Motor neuron (in vitro differentiated cells): ENCODE data around the gene TSPAN5. TPM values are rescaled to one million over a fixed set of nuclear protein-coding genes. Genes with fewer than 3 reads are reported as not detected.

Source experiments
- ATAC-seq, 8 experiments: fragments of 200-7000 bp; cut with Tn5 transposase; replicated peaks in 6 of 8; 2 replicates each; pipeline ENCODE4 v1.8.0; 2021; ENCODE audit warnings: mild to moderate bottlenecking in 8 of 8, moderate library complexity in 8 of 8
- H3K27ac ChIP-seq, 2 donors: fragments of 250-450 bp; sonication (Bioruptor Pico); 2 replicates each; pipeline ENCODE4 v1.9.0; 2021; ENCODE audit warnings: antibody characterized with exemption in 2 of 2, mild to moderate bottlenecking in 2 of 2, moderate library complexity in 1 of 2
- H3K4me1 ChIP-seq, 2 donors: fragments of 250-450 bp; sonication (Bioruptor Pico); replicated peaks in 1 of 2; 2 replicates each; pipeline ENCODE4 v1.6.1; 2021; ENCODE audit warnings: antibody characterized with exemption in 2 of 2, mild to moderate bottlenecking in 2 of 2, moderate library complexity in 1 of 2
- H3K4me3 ChIP-seq, 5 donors: fragments of 250-450 bp; sonication (Bioruptor Pico); 2 replicates each; pipeline ENCODE4 v1.9.0; 2021; ENCODE audit warnings: antibody characterized with exemption in 5 of 5, mild to moderate bottlenecking in 5 of 5, moderate library complexity in 4 of 5
- WGBS, 10 experiments: fragments of 450-650 bp; shearing (Covaris generic); methylation state at CpG; one replicate each; pipeline ENCODE4 v1.0.0; 2022; 5-methylcytosine and 5-hydroxymethylcytosine counted together
- in situ Hi-C, 9 experiments: fragments of 400-800 bp; cut with MboI; loops; one replicate each; pipeline ENCODE4 v1.15.0; 2021; ENCODE audit warnings: low sequenced_read_pairs in 9 of 9, low pct_unique_long_range_greater_than_20kb in 2 of 9; ENCODE audit not compliant: unreplicated experiment in 9 of 9
- total RNA-seq, 8 experiments: library from RNA; unstranded; fragments of 300-600 nt; gene quantifications; 2 replicates each; pipeline versions ENCODE4 v1.2.3 to v1.2.4, GENCODE V29; 2022

Gene TSPAN5
- total RNA-seq, 8 experiments from 2014 or later: 1.6 to 70.1 (median 39.0) TPM

GRCh38 chr4:98565681-98566301 is 92.6 kb downstream of the TSPAN5 start:
- H3K4me3 ChIP-seq: peak overlapping the region in 2 of 5 donors; percentile 11 to 18

GRCh38 chr4:98564852-98565251 is 93.6 kb downstream of the TSPAN5 start:
- peak in 5 of 8 experiments; percentile 52 to 69 (median 57) for ATAC-seq
- Histone ChIP-seq H3K27ac (peak overlapping the region; percentile 86 to 89), H3K4me1 (peaks cover 27 to 42% of the 10 kb centered on the region in 2 donors), H3K4me3 (no peak overlapping the region)
- WGBS, 10 experiments: 20 to 100% (median 60%) methylated on average over 1 to 3 of the region's 3 CpGs; no CpG with 5 or more reads in 2 of the 10 experiments
- in situ Hi-C loops: no loop called here

More at GRCh38 chr4:98565681-98566301, 92.6 kb downstream of the TSPAN5 start:
- 0 to 50% (median 15%) methylated on average over 1 to 5 of the region's 5 CpGs; no CpG with 5 or more reads in 3 of the 10 experiments for WGBS, 10 experiments
- in situ Hi-C loops: no loop called here
- Histone ChIP-seq H3K4me1 (peaks cover 27 to 40% of the 10 kb centered on the region in 2 donors), H3K27ac (peak overlapping the region; percentile 86 to 89)
- ATAC-seq: no peak

- H3K27ac ChIP-seq: no peak overlapping the region
- peaks cover 52 to 54% of the 10 kb centered on the region in 2 donors for H3K4me1 ChIP-seq
- ATAC-seq: no peak
- H3K4me3 ChIP-seq: no peak overlapping the region
- WGBS, 10 experiments: 79 to 100% (median 90%) methylated on average over 2 to 3 of the region's 3 CpGs; no CpG with 5 or more reads in 2 of the 10 experiments
- in situ Hi-C loops: no loop called here
These were observed 98.1 kb downstream of the TSPAN5 start for GRCh38 chr4:98560321-98560720.

GRCh38 chr4:98558471-98559169 is 99.8 kb downstream of the TSPAN5 start:
- ATAC-seq: peak in 5 of 8 experiments; percentile 37 to 69 (median 63)
- in situ Hi-C loops: no loop called here
- peak overlapping the region in 1 of 2 donors; percentile 29 for H3K27ac ChIP-seq
- H3K4me3 ChIP-seq: no peak overlapping the region
- WGBS, 10 experiments: 9 to 96% (median 44%) methylated on average over 3 to 6 of the region's 6 CpGs; no CpG with 5 or more reads in 1 of the 10 experiments
- peaks cover 39 to 46% of the 10 kb centered on the region in 2 donors for H3K4me1 ChIP-seq

GRCh38 chr4:98557194-98557892 is 101.1 kb downstream of the TSPAN5 start:
- Histone ChIP-seq H3K27ac (peak overlapping the region in 1 of 2 donors; percentile 16), H3K4me3 (no peak overlapping the region), H3K4me1 (peaks cover 38 to 46% of the 10 kb centered on the region in 2 donors)
- in situ Hi-C loops: no loop called here
- WGBS, 10 experiments: 10 to 48% (median 24%) methylated on average over 2 to 7 of the region's 7 CpGs; no CpG with 5 or more reads in 1 of the 10 experiments
- ATAC-seq: peak; percentile 73 to 96 (median 88)

- Histone ChIP-seq H3K4me3 (no peak overlapping the region), H3K4me1 (peaks cover 38 to 46% of the 10 kb centered on the region in 2 donors), H3K27ac (no peak overlapping the region)
- WGBS, 10 experiments: 32 to 100% (median 80%) methylated on average over 2 of the region's 2 CpGs; no CpG with 5 or more reads in 4 of the 10 experiments
- ATAC-seq: no peak
- in situ Hi-C loops: no loop called here
These were observed 102.0 kb downstream of the TSPAN5 start for GRCh38 chr4:98556451-98556850.

GRCh38 chr4:98555798-98556445 is 102.5 kb downstream of the TSPAN5 start:
- H3K27ac ChIP-seq: no peak overlapping the region
- 0 to 80% (median 73%) methylated on average over 1 to 9 of the region's 10 CpGs; no CpG with 5 or more reads in 4 of the 10 experiments for WGBS, 10 experiments
- H3K4me1 ChIP-seq: peaks cover 38 to 46% of the 10 kb centered on the region in 2 donors

GRCh38 chr4:98546910-98547594 is 111.4 kb downstream of the TSPAN5 start:
- in situ Hi-C loops: no loop called here
- Histone ChIP-seq H3K27ac (peak overlapping the region; percentile 17 to 27), H3K4me3 (peak overlapping the region in 2 of 5 donors; percentile 7 to 12), H3K4me1 (peaks cover 15% of the 10 kb centered on the region in 2 donors)
- peak; percentile 80 to 94 (median 86) for ATAC-seq
- 8 to 63% (median 31%) methylated on average over 2 to 10 of the region's 17 CpGs; no CpG with 5 or more reads in 1 of the 10 experiments for WGBS, 10 experiments

More at GRCh38 chr4:98555798-98556445, 102.5 kb downstream of the TSPAN5 start:
- ATAC-seq: no peak
- no peak overlapping the region for H3K4me3 ChIP-seq
- in situ Hi-C loops: no loop called here

GRCh38 chr4:98544818-98545414 is 113.5 kb downstream of the TSPAN5 start:
- no peak overlapping the region for H3K4me3 ChIP-seq
- 0 to 93% (median 48%) methylated on average over 1 to 3 of the region's 3 CpGs; no CpG with 5 or more reads in 4 of the 10 experiments for WGBS, 10 experiments
- peaks cover 15% of the 10 kb centered on the region in 2 donors for H3K4me1 ChIP-seq
- in situ Hi-C loops: no loop called here
- no peak overlapping the region for H3K27ac ChIP-seq
- ATAC-seq: no peak

- Histone ChIP-seq H3K4me1 (peaks cover 15% of the 10 kb centered on the region in 2 donors), H3K27ac (no peak overlapping the region), H3K4me3 (no peak overlapping the region)
- no peak for ATAC-seq
- 71 to 100% (median 89%) methylated on average over 1 to 5 of the region's 5 CpGs for WGBS, 10 experiments
- in situ Hi-C loops: no loop called here
These were observed 114.1 kb downstream of the TSPAN5 start for GRCh38 chr4:98544141-98544817.

- no peak overlapping the region for H3K27ac ChIP-seq
- in situ Hi-C loops: no loop called here
- WGBS, 10 experiments: 80 to 100% (median 100%) methylated on average over 1 to 2 of the region's 2 CpGs; no CpG with 5 or more reads in 3 of the 10 experiments
- no peak overlapping the region for H3K4me3 ChIP-seq
- no peak for ATAC-seq
- H3K4me1 ChIP-seq: peaks cover 11 to 12% of the 10 kb centered on the region in 2 donors
These were observed 116.4 kb downstream of the TSPAN5 start for GRCh38 chr4:98542011-98542410.
